ENCODE measurements around the gene FGF5. TPM values are rescaled to one million over a fixed set of nuclear protein-coding genes. Genes with fewer than 3 reads are reported as not detected.

The FGF5 gene
- total and polyA plus RNA-seq, 2 donors, result 0.05 TPM; not detected in 1

Other genes with a start within 250 kb of the FGF5 start
- 149 TPM for gene ANTXR2, start 193.4 kb upstream of the FGF5 start, total RNA-seq
- 133 TPM for gene ANTXR2, start 193.4 kb upstream of the FGF5 start, polyA plus RNA-seq
- 7.5 TPM for gene PRDM8, start 69.2 kb upstream of the FGF5 start, total RNA-seq
- gene PRDM8, start 69.2 kb upstream of the FGF5 start, polyA plus RNA-seq, result 13.7 TPM
- gene CFAP299, start 69.1 kb downstream of the FGF5 start, total RNA-seq, result not detected
- not detected for gene CFAP299, start 69.1 kb downstream of the FGF5 start, polyA plus RNA-seq

Measured in urinary bladder (tissue), 2 donors.